Measurements from ENCODE around the gene SYT3. TPM values are rescaled to one million over a fixed set of nuclear protein-coding genes. Genes with fewer than 3 reads are reported as not detected.
"Not testable (repeated sequence)": the region's sequence is repeated elsewhere in the genome, so short reads cannot be mapped to it uniquely, and the experiment has no call there.

The SYT3 gene
- total RNA-seq, 4 donors from 2014 or later = 0.09 TPM; not detected in 3

DNA sequence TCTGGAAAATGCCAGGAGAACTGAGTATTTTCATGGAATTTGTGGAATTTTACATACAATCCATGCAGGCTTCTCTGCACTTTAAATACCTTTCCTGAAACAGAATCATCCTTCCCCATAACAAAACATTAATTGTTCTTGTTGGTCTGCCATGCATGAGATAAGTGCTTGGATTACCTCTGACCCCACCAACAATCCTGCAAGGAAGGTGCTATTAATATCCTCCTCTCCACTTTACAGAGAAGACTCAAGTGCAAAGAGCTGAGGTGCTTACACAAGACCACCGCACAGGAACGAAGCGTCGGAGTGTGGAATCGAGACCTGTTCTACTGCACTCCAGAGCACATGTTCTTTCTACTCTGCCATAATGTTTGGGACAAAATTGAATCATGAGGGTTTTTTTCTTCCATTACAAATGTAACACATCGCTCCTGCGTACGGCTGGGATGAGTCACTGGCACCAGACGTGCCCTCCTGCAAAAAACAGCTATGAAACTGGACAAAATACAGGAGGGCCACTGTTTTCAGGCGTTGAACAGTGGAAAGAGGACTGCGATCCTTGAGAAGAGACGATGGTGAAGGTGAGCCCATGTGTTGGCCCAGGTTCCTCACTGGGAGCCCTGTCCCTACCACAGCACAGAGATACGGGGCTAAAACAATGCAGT is 58.6 kb downstream of the SYT3 start:
- Histone ChIP-seq H3K36me3 (no peaks in the 10 kb centered on the region), H3K27ac (no peak overlapping the region), H3K4me1 (no peaks in the 10 kb centered on the region), H3K4me3 (no peak overlapping the region), H3K27me3 (no peaks in the 10 kb centered on the region), H3K9me3 (no peaks in the 10 kb centered on the region)
- no peak for DNase-seq
- ATAC-seq = no peak
- intact Hi-C loops (cut with DNase I; ENCODE audit: low total_unique reads) = no loop called here
- in situ Hi-C loops (cut with MboI; ENCODE audit: low sequenced_read_pairs in 4 of 4) = no loop called here
- TF ChIP-seq POLR2A (IDR thresholded peaks at IDR 0.05) = no peak
- TF ChIP-seq, protein P1, sequence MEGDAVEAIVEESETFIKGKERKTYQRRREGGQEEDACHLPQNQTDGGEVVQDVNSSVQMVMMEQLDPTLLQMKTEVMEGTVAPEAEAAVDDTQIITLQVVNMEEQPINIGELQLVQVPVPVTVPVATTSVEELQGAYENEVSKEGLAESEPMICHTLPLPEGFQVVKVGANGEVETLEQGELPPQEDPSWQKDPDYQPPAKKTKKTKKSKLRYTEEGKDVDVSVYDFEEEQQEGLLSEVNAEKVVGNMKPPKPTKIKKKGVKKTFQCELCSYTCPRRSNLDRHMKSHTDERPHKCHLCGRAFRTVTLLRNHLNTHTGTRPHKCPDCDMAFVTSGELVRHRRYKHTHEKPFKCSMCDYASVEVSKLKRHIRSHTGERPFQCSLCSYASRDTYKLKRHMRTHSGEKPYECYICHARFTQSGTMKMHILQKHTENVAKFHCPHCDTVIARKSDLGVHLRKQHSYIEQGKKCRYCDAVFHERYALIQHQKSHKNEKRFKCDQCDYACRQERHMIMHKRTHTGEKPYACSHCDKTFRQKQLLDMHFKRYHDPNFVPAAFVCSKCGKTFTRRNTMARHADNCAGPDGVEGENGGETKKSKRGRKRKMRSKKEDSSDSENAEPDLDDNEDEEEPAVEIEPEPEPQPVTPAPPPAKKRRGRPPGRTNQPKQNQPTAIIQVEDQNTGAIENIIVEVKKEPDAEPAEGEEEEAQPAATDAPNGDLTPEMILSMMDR (IDR thresholded peaks at IDR 0.05 in 4 of 5, conservative IDR thresholded peaks at IDR 0.05 in 1 of 5) = no peak

DNA sequence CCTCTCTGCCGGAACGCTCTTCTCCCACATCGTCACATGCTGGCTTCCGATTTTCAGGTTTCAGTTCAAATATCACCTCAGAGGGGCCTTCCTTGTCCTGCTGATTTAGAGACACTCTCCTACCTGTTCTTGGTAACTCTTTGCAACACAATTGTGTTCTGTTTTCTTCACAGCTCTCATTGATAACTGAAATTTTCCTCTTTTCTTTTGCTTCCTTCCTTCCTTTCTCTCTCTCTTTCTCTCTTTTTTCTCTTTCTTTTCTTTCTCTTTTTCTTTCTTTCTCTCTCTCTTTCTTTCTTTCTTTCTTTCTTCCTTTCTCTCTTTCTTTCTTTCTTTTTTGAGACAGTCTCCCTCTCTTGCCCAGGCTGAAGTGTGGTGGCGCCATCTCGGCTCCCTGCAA is 59.4 kb downstream of the SYT3 start:
- Histone ChIP-seq H3K36me3 (no peaks in the 10 kb centered on the region), H3K27me3 (no peaks in the 10 kb centered on the region), H3K9me3 (no peaks in the 10 kb centered on the region), H3K4me3 (no peak overlapping the region), H3K27ac (no peak overlapping the region), H3K4me1 (no peaks in the 10 kb centered on the region)
- no peak for TF ChIP-seq POLR2A (IDR thresholded peaks at IDR 0.05)
- TF ChIP-seq, protein P1 (IDR thresholded peaks at IDR 0.05 in 4 of 5, conservative IDR thresholded peaks at IDR 0.05 in 1 of 5) = no peak
- DNase-seq = no peak
- no peak for ATAC-seq
- in situ Hi-C loops (cut with MboI; ENCODE audit: low sequenced_read_pairs in 4 of 4) (no loop called here), intact Hi-C loops (cut with DNase I; ENCODE audit: low total_unique reads) (no loop called here)

DNA sequence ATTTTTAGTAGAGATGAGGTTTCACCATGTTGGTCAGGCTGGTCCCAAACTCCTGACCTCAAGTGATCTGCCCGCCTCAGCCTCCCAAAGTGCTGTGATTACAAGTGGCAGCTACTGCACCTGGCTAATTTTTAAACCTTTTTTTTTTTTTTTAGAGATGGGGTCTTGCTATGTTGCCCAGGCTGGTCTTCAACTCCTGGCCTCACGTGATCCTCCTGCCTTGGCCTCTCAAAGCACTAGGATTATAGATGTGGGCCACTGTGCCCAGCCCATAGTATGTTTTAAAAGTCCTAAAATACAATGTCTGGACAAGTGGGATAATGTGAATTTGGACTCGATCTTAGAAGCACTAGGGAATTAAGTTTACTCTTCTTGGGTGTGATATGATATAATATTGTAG is 62.9 kb downstream of the SYT3 start:
- H3K27me3 ChIP-seq; ATAC-seq; H3K9me3 ChIP-seq; DNase-seq; H3K4me3 ChIP-seq; in situ Hi-C loops (cut with MboI; ENCODE audit: low sequenced_read_pairs in 4 of 4); H3K36me3 ChIP-seq; intact Hi-C loops (cut with DNase I; ENCODE audit: low total_unique reads); H3K27ac ChIP-seq; H3K4me1 ChIP-seq: not testable (repeated sequence)

DNA sequence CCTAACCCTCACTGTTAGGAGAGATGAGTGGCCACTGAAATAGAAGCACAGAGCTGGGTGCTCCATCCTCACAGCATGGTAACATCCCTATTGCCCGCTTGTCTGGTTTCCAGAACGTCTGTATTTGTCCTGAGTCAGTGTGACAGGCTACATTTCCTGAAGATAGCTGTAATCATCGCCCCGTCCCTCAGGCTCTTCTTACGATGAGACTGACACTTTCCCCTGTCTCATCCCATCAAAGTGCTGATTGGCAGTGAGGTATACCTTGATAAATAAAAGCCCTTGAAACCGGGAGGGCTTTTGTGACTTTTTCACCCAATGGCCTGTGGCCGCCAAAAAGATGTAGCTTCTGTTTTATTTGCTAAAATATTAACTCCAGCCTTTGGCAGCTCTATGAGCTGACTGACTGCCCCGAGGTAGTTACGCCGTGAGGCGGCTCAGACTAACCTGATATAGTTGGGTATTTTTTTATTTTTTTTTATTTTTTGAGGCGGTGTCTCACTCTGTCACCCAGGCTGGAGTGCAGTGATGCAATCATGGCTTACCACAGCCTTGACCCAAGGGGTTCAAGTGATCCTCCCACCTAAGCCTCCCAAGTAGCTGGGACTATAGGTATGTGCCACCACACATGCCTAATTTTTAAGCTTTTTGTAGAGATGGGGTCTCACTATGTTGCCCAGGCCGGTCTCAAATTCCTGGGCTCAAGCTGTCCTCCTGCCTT is 65.8 kb downstream of the SYT3 start:
- TF ChIP-seq POLR2A (IDR thresholded peaks at IDR 0.05) = no peak
- TF ChIP-seq, protein P1 (IDR thresholded peaks at IDR 0.05 in 4 of 5, conservative IDR thresholded peaks at IDR 0.05 in 1 of 5) = no peak
- no peaks in the 10 kb centered on the region for H3K36me3 ChIP-seq
- H3K4me1 ChIP-seq = no peaks in the 10 kb centered on the region
- no peak overlapping the region for H3K4me3 ChIP-seq
- no peak overlapping the region for H3K27ac ChIP-seq
- in situ Hi-C loops (cut with MboI; ENCODE audit: low sequenced_read_pairs in 4 of 4) (no loop called here), intact Hi-C loops (cut with DNase I; ENCODE audit: low total_unique reads) (no loop called here)
- no peaks in the 10 kb centered on the region for H3K9me3 ChIP-seq
- peaks cover 7 to 9% (median 9%) of the 10 kb centered on the region in 3 donors for H3K27me3 ChIP-seq
- ATAC-seq (no peak), DNase-seq (no peak)

Other genes starting within 250 kb of the SYT3 start
- under 1 TPM in 1 of 4 donors, not detected in 3; 0.15 TPM for gene SPIB, start 220.9 kb downstream of the SYT3 start, total RNA-seq
- 100 to 1,000 TPM; 358 to 988 (median 442) TPM for gene MYBPC2, start 207.0 kb downstream of the SYT3 start, total RNA-seq
- gene EMC10, start 163.4 kb downstream of the SYT3 start, total RNA-seq = 10 to 100 TPM; 29.2 to 67.4 (median 45.4) TPM
- 10 to 100 TPM in 1 of 4 donors, 1 to 10 TPM in 2, not detected in 1; 1.2 to 11.0 (median 1.9) TPM for gene GARIN5A, start 163.0 kb downstream of the SYT3 start, total RNA-seq
- 10 to 100 TPM; 22.1 to 36.9 (median 27.8) TPM for gene JOSD2, start 128.7 kb downstream of the SYT3 start, total RNA-seq
- gene ASPDH, start 126.0 kb downstream of the SYT3 start, total RNA-seq = not detected
- under 1 TPM in 3 of 4 donors, not detected in 1; 0.33 to 0.81 (median 0.34) TPM for gene LRRC4B, start 71.4 kb downstream of the SYT3 start, total RNA-seq
- gene C19orf81, start 9.6 kb upstream of the SYT3 start, total RNA-seq = not detected
- gene SHANK1, start 79.9 kb upstream of the SYT3 start, total RNA-seq = under 1 TPM in 1 of 4 donors, not detected in 3; 0.68 TPM
- gene CLEC11A, start 83.5 kb upstream of the SYT3 start, total RNA-seq = 1 to 10 TPM; 2.1 to 5.0 (median 2.7) TPM
- not detected for gene GPR32, start 130.6 kb upstream of the SYT3 start, total RNA-seq
- gene ACP4, start 150.5 kb upstream of the SYT3 start, total RNA-seq = not detected
- under 1 TPM in 1 of 4 donors, not detected in 3; 0.41 TPM for gene KLK1, start 183.9 kb upstream of the SYT3 start, total RNA-seq
- gene KLK15, start 193.7 kb upstream of the SYT3 start, total RNA-seq = not detected
- not detected for gene KLK3, start 215.0 kb upstream of the SYT3 start, total RNA-seq
- not detected for gene KLK2, start 233.6 kb upstream of the SYT3 start, total RNA-seq

Data from gastrocnemius medialis (tissue), 4 donors.